Nephron progenitor cell (in vitro differentiated cells): ENCODE results near the gene ARMC7.

Experiments
- DNase-seq: peaks from one replicate; pipeline ENCODE4 v3.0.0; 2021
- H3K27ac Mint-ChIP-seq: 2 replicates; pipeline ENCODE4 v1.8.0; 2021; ENCODE audit warnings: mild to moderate bottlenecking, moderate library complexity, mixed read lengths
- H3K27me3 Mint-ChIP-seq: 2 replicates; pipeline ENCODE4 v1.8.0; 2021; ENCODE audit warnings: mild to moderate bottlenecking, low read depth, mixed read lengths; ENCODE audit not compliant: poor library complexity
- H3K36me3 Mint-ChIP-seq: 2 replicates; pipeline ENCODE4 v1.8.0; 2021; ENCODE audit warnings: low read depth, mixed read lengths
- H3K4me1 Mint-ChIP-seq: 2 replicates; pipeline ENCODE4 v1.8.0; 2021; ENCODE audit warnings: mixed read lengths
- H3K4me3 Mint-ChIP-seq: 2 replicates; pipeline ENCODE4 v1.8.0; 2021; ENCODE audit warnings: mild to moderate bottlenecking, moderate library complexity, mixed read lengths
- H3K9me3 Mint-ChIP-seq: 2 replicates; pipeline ENCODE4 v1.8.0; 2021; ENCODE audit warnings: mild to moderate bottlenecking, moderate library complexity, mixed read lengths
- TF ChIP-seq, protein P1 (sequence below): fragments of 200-600 bp; sonication (generic); IDR thresholded peaks from 2 replicates; pipeline ENCODE4 v1.5.0; 2021; ENCODE audit warnings: antibody characterized with exemption

Gene ARMC7

GRCh38 chr17:75109407-75110233, at the start of gene ARMC7:
Gene ARMC7 (plus strand): TSS chr17:75109969. CDS start chr17:75110289, 320 bp downstream.
- Mint-ChIP-seq H3K9me3 (no peaks in the 10 kb centered on the region), H3K4me1 (peaks cover 37% of the 10 kb centered on the region), H3K36me3 (peaks cover 17% of the 10 kb centered on the region), H3K4me3 (peak within 1 kb of the TSS; percentile 90), H3K27me3 (peaks cover 16% of the 10 kb centered on the region), H3K27ac (no peak within 1 kb of the TSS)
- TF ChIP-seq, protein P1, sequence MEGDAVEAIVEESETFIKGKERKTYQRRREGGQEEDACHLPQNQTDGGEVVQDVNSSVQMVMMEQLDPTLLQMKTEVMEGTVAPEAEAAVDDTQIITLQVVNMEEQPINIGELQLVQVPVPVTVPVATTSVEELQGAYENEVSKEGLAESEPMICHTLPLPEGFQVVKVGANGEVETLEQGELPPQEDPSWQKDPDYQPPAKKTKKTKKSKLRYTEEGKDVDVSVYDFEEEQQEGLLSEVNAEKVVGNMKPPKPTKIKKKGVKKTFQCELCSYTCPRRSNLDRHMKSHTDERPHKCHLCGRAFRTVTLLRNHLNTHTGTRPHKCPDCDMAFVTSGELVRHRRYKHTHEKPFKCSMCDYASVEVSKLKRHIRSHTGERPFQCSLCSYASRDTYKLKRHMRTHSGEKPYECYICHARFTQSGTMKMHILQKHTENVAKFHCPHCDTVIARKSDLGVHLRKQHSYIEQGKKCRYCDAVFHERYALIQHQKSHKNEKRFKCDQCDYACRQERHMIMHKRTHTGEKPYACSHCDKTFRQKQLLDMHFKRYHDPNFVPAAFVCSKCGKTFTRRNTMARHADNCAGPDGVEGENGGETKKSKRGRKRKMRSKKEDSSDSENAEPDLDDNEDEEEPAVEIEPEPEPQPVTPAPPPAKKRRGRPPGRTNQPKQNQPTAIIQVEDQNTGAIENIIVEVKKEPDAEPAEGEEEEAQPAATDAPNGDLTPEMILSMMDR: no peak
- peak; percentile 94 for DNase-seq

- Mint-ChIP-seq H3K27me3 (peaks cover 3% of the 10 kb centered on the region), H3K27ac (peak overlapping the region; percentile 76), H3K36me3 (peaks cover 59% of the 10 kb centered on the region), H3K4me1 (peaks cover 10% of the 10 kb centered on the region), H3K4me3 (no peak overlapping the region), H3K9me3 (no peaks in the 10 kb centered on the region)
- TF ChIP-seq, protein P1: no peak
- no peak for DNase-seq
Observed at GRCh38 chr17:75060434-75061054, 49.2 kb upstream of the ARMC7 start.

- Mint-ChIP-seq H3K36me3 (peaks cover 56% of the 10 kb centered on the region), H3K27ac (no peak overlapping the region), H3K27me3 (peaks cover 3% of the 10 kb centered on the region), H3K9me3 (no peaks in the 10 kb centered on the region), H3K4me3 (no peak overlapping the region), H3K4me1 (peaks cover 14% of the 10 kb centered on the region)
- TF ChIP-seq, protein P1: no peak
- no peak for DNase-seq
Observed at GRCh38 chr17:75061055-75061438, 48.7 kb upstream of the ARMC7 start.

- H3K36me3 Mint-ChIP-seq: peaks cover 54% of the 10 kb centered on the region
- no peak overlapping the region for H3K4me3 Mint-ChIP-seq
- no peak overlapping the region for H3K27ac Mint-ChIP-seq
- H3K9me3 Mint-ChIP-seq: no peaks in the 10 kb centered on the region
- H3K4me1 Mint-ChIP-seq: peaks cover 20% of the 10 kb centered on the region
- no peak for DNase-seq
- peaks cover 3% of the 10 kb centered on the region for H3K27me3 Mint-ChIP-seq
- TF ChIP-seq, protein P1: no peak
Observed at GRCh38 chr17:75061618-75062017, 48.2 kb upstream of the ARMC7 start.

- DNase-seq: no peak
- Mint-ChIP-seq H3K9me3 (no peaks in the 10 kb centered on the region), H3K4me3 (no peak overlapping the region), H3K4me1 (peaks cover 20% of the 10 kb centered on the region), H3K36me3 (peaks cover 48% of the 10 kb centered on the region), H3K27me3 (peaks cover under 1% of the 10 kb centered on the region), H3K27ac (no peak overlapping the region)
- TF ChIP-seq, protein P1: no peak
Observed at GRCh38 chr17:75063201-75063600, 46.6 kb upstream of the ARMC7 start.
